HG03432 (cell line): ENCODE results near the gene METAP1.
"Not testable (repeated sequence)": the region's sequence is repeated elsewhere in the genome, so short reads cannot be mapped to it uniquely, and the experiment has no call there.

Source experiments
- ATAC-seq: cut with Tn5 transposase; IDR thresholded peaks from one replicate; pipeline ENCODE4 v1.9.1; 2021; ENCODE audit warnings: mild to moderate bottlenecking, moderate library complexity; ENCODE audit not compliant: unreplicated experiment

METAP1 gene

GRCh38 chr4:99090481-99091215 is 95.1 kb downstream of the METAP1 start:
- ATAC-seq = no peak

GRCh38 chr4:99091216-99091575 is 95.7 kb downstream of the METAP1 start:
- ATAC-seq = no peak

GRCh38 chr4:99091841-99092240 is 96.3 kb downstream of the METAP1 start:
- ATAC-seq = not testable (repeated sequence)

- no peak for ATAC-seq
These were observed 103.8 kb downstream of the METAP1 start for GRCh38 chr4:99099311-99099710.

- ATAC-seq = not testable (repeated sequence)
These were observed 104.3 kb downstream of the METAP1 start for GRCh38 chr4:99099814-99100213.

GRCh38 chr4:99100876-99101275 is 105.4 kb downstream of the METAP1 start:
- ATAC-seq = no peak

GRCh38 chr4:99102634-99103033 is 107.1 kb downstream of the METAP1 start:
- ATAC-seq = no peak

- ATAC-seq = no peak
These were observed 107.6 kb downstream of the METAP1 start for GRCh38 chr4:99103166-99103565.

GRCh38 chr4:99104153-99104552 is 108.6 kb downstream of the METAP1 start:
- no peak for ATAC-seq

GRCh38 chr4:99109286-99109685 is 113.8 kb downstream of the METAP1 start:
- not testable (repeated sequence) for ATAC-seq
